B cell (primary cell): ENCODE results near the gene GUCA1C. TPM values are rescaled to one million over a fixed set of nuclear protein-coding genes. Genes with fewer than 3 reads are reported as not detected.

Source experiments
- ATAC-seq: fragments of 200-7000 bp; cut with Tn5 transposase; one replicate; pipeline ENCODE4 v1.10.0; 2021; ENCODE audit warnings: low read depth, mild to moderate bottlenecking, moderate number of reproducible peaks, moderate library complexity
- CTCF ChIA-PET: fragments of 350-600 bp; sonication (Branson Sonifier 250); formaldehyde crosslinking; loops from one replicate; lab custom pipeline; 2021; ENCODE audit warnings: antibody characterized with exemption, inconsistent platforms; lab: Charles Lee
- POLR2A ChIA-PET: fragments of 350-600 bp; sonication (Branson Sonifier 250); formaldehyde crosslinking; loops from one replicate; lab custom pipeline; 2021; ENCODE audit warnings: antibody characterized with exemption; lab: Charles Lee
- DNase-seq: peaks from one replicate; pipeline ENCODE4 v3.0.0; 2013
- H2AFZ ChIP-seq: 2 replicates; pipeline ENCODE4 v1.6.1; 2012; ENCODE audit warnings: mild to moderate bottlenecking, low read depth, low read length; ENCODE audit not compliant: insufficient read depth, poor library complexity, severe bottlenecking
- H3K27ac ChIP-seq, 2 donors: 1 replicate in 1 of 2; 2 replicates in 1 of 2; pipeline ENCODE4 v1.5.1; 2012 to 2013; ENCODE audit warnings: low read length in 2 of 2, mild to moderate bottlenecking in 2 of 2, moderate library complexity in 1 of 2
- H3K27me3 ChIP-seq, 4 experiments: fragments of 200-600 bp in 1 of 4; sonication (generic) in 1 of 4; replicated peaks in 1 of 4; 1 replicate in 2 of 4; 2 replicates in 2 of 4; pipeline versions ENCODE4 v1.6.1 to v1.7.0; 2013 to 2016; ENCODE audit warnings: low read length in 3 of 4, mild to moderate bottlenecking in 2 of 4, mixed read lengths in 1 of 4, moderate library complexity in 1 of 4; ENCODE audit not compliant: insufficient read depth in 4 of 4, control insufficient read depth in 3 of 4; ENCODE audit errors: control extremely low read depth in 1 of 4
- H3K36me3 ChIP-seq, 2 experiments: replicated peaks in 1 of 2; 1 replicate in 1 of 2; 2 replicates in 1 of 2; pipeline versions ENCODE4 v1.6.1 to v1.7.1; 2013; ENCODE audit warnings: low read length in 1 of 2; ENCODE audit not compliant: insufficient read depth in 2 of 2, control insufficient read depth in 1 of 2; ENCODE audit errors: control extremely low read depth in 1 of 2, extremely low read depth in 1 of 2
- H3K4me1 ChIP-seq, 2 donors: fragments of 200-600 bp in 1 of 2; sonication (generic) in 1 of 2; 1 replicate in 1 of 2; 2 replicates in 1 of 2; pipeline versions ENCODE4 v1.5.1 to v1.6.1; 2013 to 2017; ENCODE audit warnings: low read length in 2 of 2; ENCODE audit not compliant: control insufficient read depth in 2 of 2, insufficient read depth in 2 of 2
- H3K4me2 ChIP-seq: replicated peaks from 2 replicates; pipeline ENCODE3; 2012; ENCODE audit warnings: mild to moderate bottlenecking, low read depth, low read length; ENCODE audit not compliant: poor library complexity, severe bottlenecking
- H3K4me3 ChIP-seq, 5 experiments: fragments of 200-600 bp in 1 of 5; sonication (generic) in 1 of 5; 1 replicate in 3 of 5; 2 replicates in 2 of 5; pipeline versions ENCODE4 v1.5.1 to v1.7.0; 2011 to 2016; ENCODE audit warnings: low read length in 4 of 5, mild to moderate bottlenecking in 4 of 5, low read depth in 2 of 5, control low read depth in 1 of 5, moderate library complexity in 1 of 5; ENCODE audit not compliant: insufficient read depth in 1 of 5; ENCODE audit errors: control extremely low read depth in 1 of 5, extremely low read depth in 1 of 5
- H3K79me2 ChIP-seq: fragments of 200-600 bp; sonication (generic); one replicate; pipeline ENCODE4 v1.6.0; 2016; ENCODE audit warnings: low read length; ENCODE audit not compliant: control insufficient read depth, insufficient read depth
- H3K9ac ChIP-seq: fragments of 200-600 bp; sonication (generic); 2 replicates; pipeline ENCODE4 v1.6.1; 2017; ENCODE audit warnings: mild to moderate bottlenecking, low read length, moderate library complexity
- H3K9me3 ChIP-seq, 3 donors: one replicate each; pipeline versions ENCODE4 v1.6.1 to v1.7.1; 2013; ENCODE audit warnings: low read length in 2 of 3; ENCODE audit not compliant: control insufficient read depth in 2 of 3, insufficient read depth in 1 of 3; ENCODE audit errors: control extremely low read depth in 1 of 3
- H4K20me1 ChIP-seq: 2 replicates; pipeline ENCODE4 v1.6.0; 2012; ENCODE audit warnings: mild to moderate bottlenecking, low read length; ENCODE audit not compliant: insufficient read depth, control insufficient read depth, poor library complexity, severe bottlenecking
- H3K27ac Mint-ChIP-seq: one replicate; pipeline ENCODE4 v1.8.0; 2021; ENCODE audit warnings: mixed read lengths
- H3K27me3 Mint-ChIP-seq: one replicate; pipeline ENCODE4 v1.8.0; 2021; ENCODE audit warnings: mixed read lengths
- H3K4me1 Mint-ChIP-seq: one replicate; pipeline ENCODE4 v1.8.0; 2021; ENCODE audit warnings: mixed read lengths
- H3K4me3 Mint-ChIP-seq: one replicate; pipeline ENCODE4 v1.8.0; 2021; ENCODE audit warnings: mixed read lengths
- H3K9me3 Mint-ChIP-seq: one replicate; pipeline ENCODE4 v1.8.0; 2022; ENCODE audit warnings: mixed read lengths; ENCODE audit not compliant: insufficient read depth
- CTCF ChIP-seq: fragments of 200-600 bp; IDR thresholded peaks from one replicate; pipeline ENCODE4 v1.8.0; 2022; ENCODE audit warnings: antibody characterized with exemption, mild to moderate bottlenecking
- EZH2 ChIP-seq: IDR thresholded peaks from 2 replicates; pipeline ENCODE4 v1.6.1; 2012; ENCODE audit warnings: borderline replicate concordance, low read depth, mild to moderate bottlenecking, moderate library complexity, low read length; ENCODE audit not compliant: insufficient read depth, poor library complexity, severe bottlenecking
- WGBS: methylation state at CpG from one replicate; pipeline ENCODE4 v1.1.5; 2013; ENCODE audit warnings: missing lambda C conversion rate; ENCODE audit not compliant: insufficient coverage; 5-methylcytosine and 5-hydroxymethylcytosine counted together
- intact Hi-C: fragments of 100-400 bp; cut with micrococcal nuclease; formaldehyde crosslinking; loops from one replicate; pipeline ENCODE4 v1.10.0; 2022
- polyA plus RNA-seq: library from polyadenylated mRNA; depleted of rRNA; stranded (reverse); fragments of >200 nt; gene quantifications from 2 replicates; pipeline ENCODE4 v1.2.3, GENCODE V29; 2012
- total RNA-seq, 2 donors: library from RNA; stranded (reverse); fragments of 120-200 nt in 1 of 2; gene quantifications; 1 replicate in 1 of 2; 2 replicates in 1 of 2; pipeline versions ENCODE4 v1.2.3 to v1.2.4, GENCODE V29; 2013 to 2022

The GUCA1C gene
- total and polyA plus RNA-seq, 2 donors (not counting 1 experiment from before 2014, with no cell fraction given) = not detected

GRCh38 chr3:108936924-108937689, 16.6 kb downstream of the GUCA1C start:
- CTCF ChIA-PET = no interaction called here
- H3K4me1 ChIP-seq = no peaks in the 10 kb centered on the region
- H3K9ac ChIP-seq = no peak overlapping the region
- H3K27me3 Mint-ChIP-seq = peaks cover 3% of the 10 kb centered on the region
- H3K9me3 ChIP-seq = no peaks in the 10 kb centered on the region
- H4K20me1 ChIP-seq = no peaks in the 10 kb centered on the region
- peaks cover 1% of the 10 kb centered on the region for H3K9me3 Mint-ChIP-seq
- no peak overlapping the region for H3K4me3 Mint-ChIP-seq
- no peak overlapping the region for H3K4me2 ChIP-seq
- intact Hi-C loops = no loop called here
- 88% methylated on average over 5 of the region's 8 CpGs for WGBS
- no peaks in the 10 kb centered on the region for H3K4me1 Mint-ChIP-seq
- POLR2A ChIA-PET = no interaction called here
- H3K79me2 ChIP-seq = no peaks in the 10 kb centered on the region
- H3K36me3 ChIP-seq = no peaks in the 10 kb centered on the region
- no peaks in the 10 kb centered on the region for H3K27me3 ChIP-seq
- H2AFZ ChIP-seq = no peak overlapping the region
- TF ChIP-seq EZH2 (no peak), CTCF (no peak)
- H3K27ac ChIP-seq = no peak overlapping the region
- no peak overlapping the region for H3K27ac Mint-ChIP-seq
- DNase-seq (no peak), ATAC-seq (no peak)
- H3K4me3 ChIP-seq = no peak overlapping the region

GRCh38 chr3:108931035-108931434, 22.6 kb downstream of the GUCA1C start:
- Histone ChIP-seq H3K9ac (no peak overlapping the region), H2AFZ (no peak overlapping the region), H3K9me3 (peaks cover 0 to 3% (median 1%) of the 10 kb centered on the region in 3 donors), H3K4me1 (no peaks in the 10 kb centered on the region), H3K27ac (no peak overlapping the region), H3K27me3 (no peaks in the 10 kb centered on the region), H3K4me2 (no peak overlapping the region), H4K20me1 (no peaks in the 10 kb centered on the region), H3K36me3 (no peaks in the 10 kb centered on the region), H3K4me3 (no peak overlapping the region), H3K79me2 (no peaks in the 10 kb centered on the region)
- Mint-ChIP-seq H3K27me3 (peaks cover 36% of the 10 kb centered on the region), H3K4me3 (no peak overlapping the region), H3K4me1 (no peaks in the 10 kb centered on the region), H3K27ac (no peak overlapping the region), H3K9me3 (peaks cover 5% of the 10 kb centered on the region)
- TF ChIP-seq CTCF = no peak
- no peak for TF ChIP-seq EZH2
- ATAC-seq (no peak), DNase-seq (no peak)
- intact Hi-C loops = no loop called here
- POLR2A ChIA-PET = no interaction called here
- CTCF ChIA-PET = interaction anchor here (0.5 kb wide), 1 partner anchor 43 kb away, joined by 3 read pairs; no protein-coding TSS in a partner anchor
